NCI-H526 (cell line): ENCODE results near the gene STARD8.

Experiments used
- DNase-seq, 2 experiments: peaks; one replicate each; lab custom pipeline; 2025; lab: John Stamatoyannopoulos, UW

Gene STARD8

DNA sequence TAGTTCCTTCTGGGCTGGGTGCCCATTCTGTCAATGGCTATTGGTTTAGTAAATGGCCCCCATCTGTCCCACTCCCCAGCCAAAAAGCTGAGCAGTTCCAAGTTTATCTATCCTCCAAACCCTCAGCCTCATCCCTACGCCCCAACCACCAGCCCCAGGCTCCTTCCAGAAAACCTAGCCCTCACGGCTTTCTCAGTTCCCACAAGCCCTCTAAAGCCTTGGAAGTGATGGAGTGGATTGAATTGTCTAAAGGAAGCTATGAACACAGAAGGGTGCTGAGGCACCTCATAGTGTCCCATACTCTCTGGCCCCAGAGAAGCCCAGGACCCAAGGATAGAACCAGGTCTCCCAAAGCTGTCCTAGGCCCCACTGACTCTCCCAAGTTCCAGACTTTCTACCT is 105.8 kb downstream of the STARD8 start:
- DNase-seq = no peak

DNA sequence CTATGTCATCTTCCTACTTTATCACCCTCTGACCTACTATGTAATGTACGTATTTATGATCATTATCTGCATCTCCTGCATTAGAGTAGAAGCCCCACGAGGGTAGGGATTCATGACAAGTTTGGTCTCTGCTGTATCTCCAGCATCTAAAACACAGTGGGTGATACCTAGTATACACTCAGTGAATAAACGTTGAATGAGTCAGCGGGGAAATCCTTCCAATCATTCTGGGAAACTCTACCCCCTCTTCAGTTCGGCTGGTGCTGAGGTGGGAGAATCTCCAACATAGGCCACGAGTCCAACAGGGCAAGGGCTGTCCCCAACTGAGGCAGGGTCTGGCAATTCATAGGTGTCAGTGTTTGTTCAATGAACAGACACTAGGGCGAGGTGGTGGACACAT is 106.9 kb downstream of the STARD8 start:
- no peak for DNase-seq

DNA sequence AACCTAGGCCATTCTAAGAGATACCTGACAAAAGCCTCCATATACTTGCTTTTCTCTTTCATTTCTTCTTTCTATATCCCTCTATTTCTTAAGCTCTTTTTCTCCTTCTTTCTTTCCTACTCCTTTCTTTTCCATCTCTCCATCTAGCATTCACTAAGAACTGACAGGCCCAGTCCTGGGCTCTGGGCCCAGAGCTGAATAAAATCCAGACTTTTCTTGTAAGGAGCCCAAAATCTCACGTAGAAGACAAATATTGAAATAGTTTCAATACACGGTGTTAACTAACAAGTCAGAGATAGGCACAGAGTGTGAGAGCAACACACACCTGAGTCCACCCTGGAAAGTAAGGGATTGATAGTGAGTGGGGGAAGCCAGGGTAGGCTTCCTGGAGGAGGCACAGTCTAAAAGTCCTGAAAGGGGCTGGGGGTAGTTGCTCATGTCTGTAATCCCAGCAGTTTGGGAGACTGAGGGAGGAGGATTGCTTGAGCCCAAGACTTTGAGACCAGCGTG is 108.2 kb downstream of the STARD8 start:
- DNase-seq = no peak

DNA sequence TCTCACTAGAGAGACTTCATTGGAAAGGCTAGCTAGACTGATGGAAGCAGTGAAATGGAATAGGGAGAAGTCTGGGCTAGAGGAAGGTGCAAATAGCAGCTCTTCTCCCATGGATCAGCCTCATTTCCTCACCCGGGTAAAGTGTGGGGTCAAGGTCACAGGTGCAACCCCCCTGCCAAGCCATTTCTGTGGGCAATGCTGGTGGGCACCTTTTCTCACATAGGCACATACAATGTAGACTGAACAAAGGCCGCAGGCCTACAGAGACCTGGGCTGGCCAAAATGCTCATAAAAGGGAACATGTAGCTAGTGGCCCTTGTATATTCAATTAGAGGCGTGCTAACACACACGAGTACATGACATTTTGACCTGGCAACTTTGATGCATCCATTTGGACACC is 109.9 kb downstream of the STARD8 start:
- no peak for DNase-seq

DNA sequence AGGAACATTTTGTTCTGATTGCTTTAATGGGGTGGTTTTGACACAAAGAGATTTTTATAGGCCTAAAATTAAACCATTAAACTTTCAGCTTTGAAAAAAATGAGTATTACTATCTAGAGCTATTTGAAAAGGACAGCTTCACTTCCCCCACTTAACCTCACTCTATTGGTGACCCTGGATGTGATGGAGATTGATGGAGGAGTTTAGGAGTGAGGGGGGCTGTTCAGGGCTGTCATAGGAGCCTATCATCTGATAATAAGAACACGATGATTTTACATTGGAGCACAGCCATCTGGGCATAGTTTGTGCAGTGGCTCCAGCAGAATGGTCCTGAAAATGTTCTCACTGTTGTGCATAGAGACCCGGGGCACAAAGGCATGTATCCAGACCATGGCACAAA is 110.3 kb downstream of the STARD8 start:
- DNase-seq = no peak

DNA sequence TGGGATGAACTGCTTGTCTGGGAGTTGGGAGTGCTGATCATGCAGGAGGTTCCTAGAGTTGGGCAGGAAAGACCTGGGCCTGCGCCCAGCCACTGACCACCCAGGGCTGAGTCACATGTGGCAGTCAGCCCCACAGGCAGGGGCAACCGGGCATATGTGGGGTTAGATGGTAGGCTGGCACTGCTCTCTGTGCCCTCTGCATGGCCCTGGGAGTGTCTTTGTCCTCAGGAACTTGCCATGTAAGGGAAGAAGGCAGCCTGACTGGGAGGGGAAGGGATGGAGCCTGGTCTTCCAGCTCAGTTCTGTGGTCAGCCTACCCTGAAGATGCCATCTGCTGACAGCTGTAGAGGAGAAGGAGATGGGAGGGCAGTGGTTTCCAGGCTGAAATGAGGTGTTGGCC is 111.2 kb downstream of the STARD8 start:
- no peak for DNase-seq

DNA sequence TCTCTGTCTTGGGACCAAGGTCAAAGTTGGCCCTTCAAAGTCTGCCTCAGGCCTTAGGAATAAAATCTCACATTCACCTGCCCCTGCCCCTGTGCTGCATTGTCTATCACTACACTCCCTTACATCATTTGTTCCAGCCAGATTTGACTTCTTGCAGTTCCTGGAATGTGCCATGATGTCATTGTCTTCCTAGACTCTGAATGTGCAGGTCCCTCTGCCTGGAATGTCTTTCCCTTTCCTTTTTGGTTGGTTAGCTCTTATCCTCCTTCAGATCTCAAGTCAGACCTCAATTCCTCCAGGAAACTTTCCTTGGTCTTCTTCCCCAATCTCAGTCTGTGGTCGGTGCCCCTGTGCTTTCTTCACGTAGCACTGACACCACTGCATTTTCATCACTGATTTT is 113.6 kb downstream of the STARD8 start:
- no peak for DNase-seq

DNA sequence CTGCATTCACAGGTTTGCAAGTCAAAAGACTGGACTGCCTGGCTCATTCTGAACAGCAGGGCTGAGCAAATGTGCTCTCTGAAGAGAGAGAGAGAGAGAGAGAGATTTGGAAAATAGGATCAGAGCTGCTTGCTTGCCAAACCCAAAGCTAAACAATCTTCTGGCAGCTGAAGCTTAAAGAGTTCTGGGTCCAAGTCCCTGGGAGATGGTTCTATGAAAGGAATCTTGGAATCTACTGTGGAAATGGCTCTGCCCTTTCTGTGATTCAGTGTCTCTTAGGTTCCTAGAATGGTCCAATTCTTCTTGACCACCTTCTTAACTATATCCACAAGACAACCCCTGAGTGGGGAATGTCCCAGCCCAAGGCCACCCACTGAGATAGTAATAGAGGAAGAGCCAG is 115.3 kb downstream of the STARD8 start:
- DNase-seq = no peak

DNA sequence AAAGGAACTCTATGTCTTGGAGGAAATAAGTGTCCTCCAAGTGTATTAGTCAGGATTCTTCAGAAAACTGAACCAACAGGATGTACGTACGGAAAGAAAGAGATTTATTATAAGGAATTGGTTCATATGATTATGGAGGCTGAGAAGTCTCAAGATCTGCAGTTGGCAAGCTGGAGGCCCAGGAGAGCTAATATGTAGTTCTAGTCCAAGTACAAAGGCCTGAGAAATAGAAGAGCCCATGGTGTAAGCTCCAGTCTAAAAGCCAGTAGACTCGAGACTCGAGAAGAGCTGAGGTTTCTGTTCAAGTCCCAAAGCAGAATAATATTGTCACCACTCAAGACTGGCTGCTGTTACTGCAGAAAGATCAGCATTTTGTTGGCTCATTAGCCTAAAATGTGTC is 116.0 kb downstream of the STARD8 start:
- DNase-seq = no peak
